OCI-LY7 (cell line): Measurements from ENCODE around the gene ZBTB44.

Experiments used
- CTCF ChIP-seq: fragments of 200-600 bp; sonication (generic); conservative IDR thresholded peaks from 2 replicates; pipeline ENCODE4 v1.5.1; 2014; ENCODE audit warnings: mild to moderate bottlenecking, antibody characterized with exemption, low read length, moderate library complexity, mixed read lengths
- EZH2phosphoT487 ChIP-seq: fragments of 200-600 bp; sonication (generic); IDR thresholded peaks from 2 replicates; pipeline ENCODE4 v1.6.1; 2018; ENCODE audit warnings: low read depth, borderline replicate concordance, mild to moderate bottlenecking, mixed run types, antibody characterized with exemption, low read length, moderate library complexity, mixed read lengths

DNA sequence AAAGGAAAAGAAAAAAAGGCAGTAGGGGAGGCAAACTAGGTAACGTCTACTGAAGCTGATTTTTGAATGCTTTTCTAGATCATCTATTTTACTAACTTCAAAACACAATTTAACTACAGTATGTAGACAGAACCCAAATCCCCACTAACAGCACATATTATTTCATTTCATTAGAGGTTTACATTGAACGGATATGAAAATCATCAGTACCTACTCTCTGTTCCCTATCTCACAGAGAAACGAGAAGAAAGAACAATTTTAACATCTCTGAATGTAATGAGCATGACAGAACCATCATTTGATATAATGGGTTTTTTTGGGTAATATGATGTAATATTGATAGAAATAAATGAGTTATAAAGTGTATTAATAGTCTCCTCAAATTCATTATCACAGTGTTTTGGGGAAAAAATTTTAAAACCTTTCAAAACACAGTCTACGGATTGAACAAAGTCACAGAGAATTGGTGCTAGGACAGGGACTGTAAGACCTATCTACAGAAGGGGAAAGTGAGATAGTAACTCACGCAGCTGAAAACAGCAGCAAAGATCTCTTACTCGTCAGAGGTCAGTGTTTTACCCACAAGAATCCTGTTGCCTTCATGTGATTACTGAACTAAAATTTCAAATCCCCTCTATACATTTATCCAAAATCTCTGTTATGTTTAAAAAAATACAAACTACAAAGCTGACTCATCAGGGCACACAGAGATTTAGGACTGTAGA, 77.3 kb downstream of the ZBTB44 start:
- TF ChIP-seq CTCF (no peak), EZH2phosphoT487 (no peak)
